Nucleus accumbens (tissue), 56 donors: ENCODE measurements around the gene NTN1.
"Not testable (repeated sequence)": the region's sequence is repeated elsewhere in the genome, so short reads cannot be mapped to it uniquely, and the experiment has no call there.

Experiments
- DNase-seq, 56 donors: peaks; one replicate each; lab custom pipeline; 2025; lab: John Stamatoyannopoulos, UW

NTN1 gene

DNA sequence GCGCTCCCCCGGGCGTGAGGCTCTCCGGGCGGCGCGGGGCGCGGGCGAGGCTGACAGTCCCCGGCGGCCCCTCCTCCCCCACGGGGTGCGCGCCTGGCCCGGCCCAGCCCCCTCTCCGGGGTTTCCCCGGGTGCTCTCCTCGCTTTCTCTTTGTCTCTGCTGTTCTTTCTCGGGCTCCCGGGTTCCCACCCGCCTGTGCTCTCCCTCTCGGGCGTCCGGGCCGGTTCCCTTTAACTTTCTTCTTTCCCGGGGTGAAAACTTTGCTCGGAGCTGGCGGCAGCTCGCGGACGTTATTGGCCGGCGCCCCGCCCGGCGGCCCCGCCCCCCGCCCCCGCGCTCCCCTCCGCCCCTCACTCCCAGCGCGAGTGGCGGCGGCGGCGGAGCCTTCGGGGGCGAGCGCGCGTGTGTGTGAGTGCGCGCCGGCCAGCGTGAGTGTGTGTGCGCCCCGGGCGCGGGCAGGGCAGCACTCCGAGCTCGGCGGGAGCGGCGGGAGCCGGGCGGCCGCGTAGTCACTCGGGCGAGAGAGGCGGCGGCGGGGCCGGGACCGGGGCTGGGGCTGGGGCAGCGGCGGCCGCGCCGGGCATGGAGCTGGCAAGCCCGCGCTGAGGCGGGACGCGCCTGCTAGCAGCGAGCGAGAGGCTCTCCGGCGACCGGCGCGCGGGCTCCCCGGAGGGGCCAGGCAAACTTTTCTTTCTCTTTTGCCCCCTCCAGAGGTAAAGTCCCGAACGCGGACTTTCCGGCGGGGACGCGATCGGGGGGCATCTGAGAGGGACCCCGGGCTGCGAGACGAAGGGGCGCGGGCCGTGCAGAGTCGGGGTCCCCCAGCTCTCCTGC, at the start of gene NTN1:
Gene NTN1, plus strand, starts transcription at position 353 of the 834 bp plus-strand sequence. CDS start 864 bp downstream, outside the sequence.
- peak in 18 of 56 donors; percentile 10 to 65 (median 35) for DNase-seq

GRCh38 chr17:8975091-8975725, 46.1 kb upstream of the NTN1 start:
- DNase-seq = no peak

DNA sequence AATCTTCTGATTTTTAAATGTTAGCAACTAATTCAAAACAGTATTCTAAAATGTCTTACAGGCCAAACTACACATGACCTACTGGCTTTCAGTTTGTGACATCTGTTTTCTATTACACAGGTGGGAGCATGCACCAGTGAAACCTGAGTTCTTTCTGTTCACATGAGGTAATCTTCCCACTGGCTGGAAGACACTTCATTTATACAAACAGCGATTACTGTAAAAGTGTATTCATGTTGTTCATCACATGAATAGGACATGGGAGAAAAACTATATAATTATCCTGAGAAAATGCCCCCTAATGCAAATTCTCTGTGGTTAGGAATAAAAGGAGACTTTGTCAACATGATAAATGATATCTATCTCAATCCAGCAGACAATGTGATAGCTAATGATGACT, 44.7 kb upstream of the NTN1 start:
- no peak for DNase-seq

DNA sequence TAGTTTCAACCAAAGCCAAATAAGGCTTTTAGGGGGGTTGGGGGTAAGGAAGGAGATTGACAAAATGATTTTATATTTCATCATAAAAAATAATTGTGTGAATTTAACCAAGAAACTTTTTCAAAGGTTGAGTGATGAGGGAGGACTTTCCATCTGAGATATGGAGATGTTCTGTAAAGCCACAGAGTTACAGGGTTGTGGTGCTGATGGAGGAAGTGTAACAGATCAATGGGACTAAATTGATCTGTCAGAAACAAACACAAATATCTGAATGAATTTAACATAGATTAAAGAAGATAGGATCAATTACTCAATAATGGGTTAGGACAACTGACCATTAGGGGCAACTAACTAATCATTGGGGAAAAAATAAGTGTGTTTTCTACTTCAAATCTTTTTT, 41.6 kb upstream of the NTN1 start:
- no peak for DNase-seq

- no peak for DNase-seq
Measured at GRCh38 chr17:8981443-8981842, 39.9 kb upstream of the NTN1 start.

DNA sequence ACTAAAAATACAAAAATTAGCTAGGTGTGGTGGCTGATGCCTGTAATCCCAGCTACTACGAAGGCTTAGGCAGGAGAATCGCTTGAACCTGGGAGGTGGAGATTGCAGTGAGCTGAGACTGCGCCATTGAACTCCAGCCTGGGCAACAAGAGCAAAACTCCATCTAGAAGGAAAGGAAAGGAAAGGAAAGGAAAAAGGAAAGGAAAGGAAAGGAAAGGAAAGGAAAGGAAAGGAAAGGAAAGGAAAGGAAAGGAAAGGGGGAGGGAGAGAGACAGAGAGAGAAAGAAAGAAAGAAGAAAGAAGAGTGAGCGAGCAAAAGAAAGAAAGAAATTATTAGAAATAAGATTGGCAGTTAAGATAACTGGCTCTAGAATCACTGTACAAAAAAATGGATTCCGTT, 37.1 kb upstream of the NTN1 start:
- not testable (repeated sequence) for DNase-seq

DNA sequence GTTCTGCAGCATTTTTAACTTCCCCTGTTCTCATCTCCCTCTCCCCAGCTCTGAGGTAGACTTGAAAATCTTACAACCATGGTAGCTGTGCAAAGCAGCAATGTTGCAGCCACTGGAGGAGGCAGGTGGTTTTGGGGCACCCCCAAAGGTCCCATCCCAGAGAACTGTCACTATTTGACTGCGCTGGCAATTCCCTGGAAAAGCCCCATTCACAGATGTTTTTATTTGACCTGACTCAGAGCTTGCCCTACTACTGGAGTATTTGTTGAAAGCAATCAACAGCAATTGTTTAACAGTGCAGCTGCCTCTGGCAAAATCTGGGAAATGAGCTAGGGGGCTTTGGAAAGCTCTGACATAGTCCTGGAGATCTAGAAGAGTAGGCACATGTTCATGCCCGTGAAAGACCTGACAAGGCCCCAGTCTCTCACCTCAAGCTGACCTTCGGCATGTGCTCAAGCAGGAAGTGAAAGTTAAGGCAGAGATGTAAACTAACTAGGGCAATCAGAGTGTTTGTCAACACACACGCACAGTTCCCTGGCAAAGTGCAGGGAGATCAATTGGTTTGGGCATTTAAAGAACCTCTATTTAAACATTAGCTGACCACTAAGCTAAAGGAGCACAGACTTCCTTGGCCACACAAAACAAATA, 36.1 kb upstream of the NTN1 start:
- DNase-seq = no peak

DNA sequence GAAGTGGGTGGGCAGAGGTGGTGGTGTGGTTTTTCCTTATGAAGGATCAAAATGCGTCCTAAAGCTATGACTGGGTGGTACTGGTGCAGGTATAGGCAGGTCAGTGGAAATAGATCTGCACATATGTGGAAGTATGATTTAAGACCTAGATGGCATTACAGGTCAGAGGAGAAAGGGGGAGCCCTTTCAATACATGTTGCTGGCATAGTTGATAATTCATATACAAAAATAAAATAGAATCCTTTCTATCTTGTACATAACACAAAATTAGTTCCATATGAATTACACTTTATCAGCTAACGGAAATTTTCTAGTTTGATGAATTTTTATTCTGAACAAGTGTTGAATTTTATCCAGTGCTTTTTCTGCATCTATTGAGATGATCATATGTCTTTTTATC, 35.0 kb upstream of the NTN1 start:
- DNase-seq = no peak

DNA sequence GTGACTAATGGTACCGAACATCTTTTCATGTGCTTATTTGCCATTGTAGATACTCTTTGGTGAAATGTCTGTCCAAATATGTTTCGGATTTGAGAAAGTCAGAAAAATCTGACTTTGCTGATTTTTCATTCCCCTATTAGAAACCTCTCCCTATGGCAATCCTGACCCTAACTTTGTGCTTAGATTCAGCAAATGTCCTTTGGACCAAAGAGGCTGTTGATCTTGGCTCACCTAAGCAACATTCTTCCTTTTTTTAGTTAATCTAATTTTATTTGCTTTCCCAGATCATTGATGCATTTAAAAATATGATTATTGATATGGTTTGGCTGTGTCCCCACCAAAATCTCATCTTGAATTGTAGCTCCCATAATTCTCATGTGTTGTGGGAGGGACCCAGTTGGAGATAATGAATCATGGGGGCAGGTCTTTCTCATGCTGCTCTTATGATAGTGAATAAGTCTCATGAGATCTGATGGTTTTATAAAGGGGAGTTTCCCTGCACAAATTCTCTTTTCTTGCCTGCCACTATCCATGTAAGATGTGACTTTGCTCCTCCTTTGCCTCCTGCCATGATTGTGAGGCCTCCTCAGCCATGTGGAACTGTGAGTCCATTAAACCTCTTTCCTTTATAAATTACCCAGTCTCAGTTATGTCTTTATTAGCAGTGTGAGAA, 32.9 kb upstream of the NTN1 start:
- DNase-seq = not testable (repeated sequence)

DNA sequence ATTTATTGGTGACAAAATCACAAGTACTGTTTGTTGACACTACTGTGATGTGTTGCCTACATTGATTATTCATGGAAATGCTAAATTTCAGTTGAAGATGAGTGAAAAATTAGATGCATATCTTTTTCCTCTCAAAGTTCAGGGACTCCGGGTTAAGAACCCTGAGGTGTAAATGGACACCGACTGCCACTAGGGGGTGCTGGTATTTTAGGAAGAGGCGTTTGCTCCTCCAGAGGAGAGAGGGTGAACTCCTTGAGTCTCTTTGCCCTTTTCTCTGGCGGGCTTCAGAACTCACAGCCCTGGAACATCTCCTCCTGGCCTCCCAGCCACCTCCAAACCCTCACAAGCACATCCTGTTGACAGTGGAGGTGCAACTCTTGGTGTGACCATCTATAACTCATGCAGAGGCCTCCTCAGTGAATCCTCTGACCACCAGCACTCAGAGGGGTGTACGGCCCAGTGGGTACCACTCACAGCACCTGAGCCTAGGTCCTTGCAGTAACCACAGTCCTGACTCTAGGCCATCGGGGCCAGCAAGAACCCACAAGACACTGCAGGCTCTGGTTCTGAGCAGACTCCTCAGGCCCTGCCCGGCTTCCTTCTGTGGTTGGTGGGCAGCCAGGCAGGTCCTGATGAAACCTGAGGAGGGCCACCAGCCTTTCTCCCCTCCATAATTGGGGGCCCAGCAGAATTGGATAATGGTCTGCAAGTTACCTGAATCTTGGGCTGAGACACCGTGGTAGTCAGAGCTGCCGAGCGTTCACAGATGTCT, 29.6 kb upstream of the NTN1 start:
- peak in 24 of 56 donors; percentile 5 to 77 (median 24) for DNase-seq

DNA sequence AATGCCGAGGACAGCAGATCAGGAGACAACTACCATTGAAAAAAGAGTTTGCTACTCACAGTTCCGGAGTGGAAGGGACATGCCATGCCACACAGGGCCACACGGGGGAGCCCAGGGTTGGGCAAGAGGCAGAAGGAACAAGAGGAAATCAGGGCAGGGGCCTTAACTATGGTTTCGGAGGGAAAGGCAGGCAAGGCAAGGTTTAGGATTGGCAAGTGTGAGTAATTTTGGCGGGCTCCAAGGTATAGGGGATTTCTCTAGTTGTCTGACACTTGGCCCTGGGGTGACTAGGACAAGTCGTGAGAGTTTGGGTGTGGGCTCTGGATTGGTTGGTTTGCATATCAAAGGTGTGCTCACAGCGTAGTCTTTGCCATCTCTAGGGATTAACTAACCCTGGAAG, 27.0 kb upstream of the NTN1 start:
- DNase-seq = peak in 22 of 56 donors; percentile 4 to 87 (median 26)

- DNase-seq = no peak
Measured at GRCh38 chr17:8995711-8996110, 25.6 kb upstream of the NTN1 start.

GRCh38 chr17:8997994-8998628, 23.2 kb upstream of the NTN1 start:
- peak in 7 of 56 donors; percentile 3 to 53 (median 11) for DNase-seq

GRCh38 chr17:9001559-9001958, 19.8 kb upstream of the NTN1 start:
- DNase-seq = no peak

DNA sequence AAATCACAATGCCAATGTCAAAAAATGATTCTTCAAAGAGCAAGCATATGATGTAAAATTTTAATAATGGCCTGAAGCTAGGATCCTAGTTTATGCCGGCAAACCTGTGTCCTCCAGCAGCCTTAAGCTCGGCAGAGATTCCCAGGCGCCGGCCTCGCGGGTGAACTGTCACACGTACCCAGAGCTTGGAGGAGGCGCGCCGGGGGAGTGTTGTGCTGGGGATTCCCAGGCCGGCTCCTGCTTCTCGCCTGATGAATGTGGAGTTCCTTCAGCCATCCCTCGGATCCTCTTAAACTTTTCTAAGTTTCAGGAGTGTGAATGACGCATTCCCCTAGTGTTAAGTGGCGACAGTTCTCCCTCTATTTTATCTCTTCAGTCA, 19.1 kb upstream of the NTN1 start:
- no peak for DNase-seq

DNA sequence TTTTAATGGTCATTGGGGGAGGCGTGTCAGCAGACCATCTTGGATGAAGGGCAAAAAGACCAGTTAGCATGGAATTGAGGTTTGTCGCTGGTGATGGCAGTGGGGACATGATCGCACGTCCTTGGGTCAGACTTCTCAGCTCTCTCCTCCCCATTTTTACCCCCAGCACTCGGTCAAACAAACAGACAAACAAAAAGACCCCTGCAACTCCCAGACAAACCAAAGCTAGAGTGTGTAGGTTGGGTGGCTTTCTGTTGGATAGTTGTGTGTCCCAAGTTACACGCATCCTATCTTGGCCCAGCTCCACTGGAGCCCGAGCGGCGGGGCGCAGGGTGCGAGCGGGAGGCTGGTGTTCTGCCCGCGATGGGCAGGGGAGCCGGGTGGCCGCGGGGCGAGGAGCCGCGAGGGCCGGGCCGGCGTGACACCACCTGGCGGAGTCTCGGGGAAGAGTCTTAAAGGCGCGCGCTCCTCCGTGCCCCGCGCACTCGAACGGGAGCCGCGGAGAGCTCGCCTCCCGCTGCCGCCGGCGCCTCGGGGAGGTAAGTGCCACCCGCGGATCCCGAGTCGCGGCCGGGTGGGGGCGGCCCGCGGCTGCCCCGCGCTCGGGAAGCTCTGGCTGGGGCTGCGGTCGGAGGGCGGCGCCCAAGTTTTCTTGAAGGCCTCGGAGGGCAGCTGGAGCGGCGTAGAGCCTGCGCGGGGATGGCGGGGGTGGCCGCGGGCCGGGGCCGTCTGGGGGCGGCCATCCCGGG, 18.5 kb upstream of the NTN1 start:
- peak in 3 of 56 donors; percentile 14 to 15 (median 15) for DNase-seq

DNA sequence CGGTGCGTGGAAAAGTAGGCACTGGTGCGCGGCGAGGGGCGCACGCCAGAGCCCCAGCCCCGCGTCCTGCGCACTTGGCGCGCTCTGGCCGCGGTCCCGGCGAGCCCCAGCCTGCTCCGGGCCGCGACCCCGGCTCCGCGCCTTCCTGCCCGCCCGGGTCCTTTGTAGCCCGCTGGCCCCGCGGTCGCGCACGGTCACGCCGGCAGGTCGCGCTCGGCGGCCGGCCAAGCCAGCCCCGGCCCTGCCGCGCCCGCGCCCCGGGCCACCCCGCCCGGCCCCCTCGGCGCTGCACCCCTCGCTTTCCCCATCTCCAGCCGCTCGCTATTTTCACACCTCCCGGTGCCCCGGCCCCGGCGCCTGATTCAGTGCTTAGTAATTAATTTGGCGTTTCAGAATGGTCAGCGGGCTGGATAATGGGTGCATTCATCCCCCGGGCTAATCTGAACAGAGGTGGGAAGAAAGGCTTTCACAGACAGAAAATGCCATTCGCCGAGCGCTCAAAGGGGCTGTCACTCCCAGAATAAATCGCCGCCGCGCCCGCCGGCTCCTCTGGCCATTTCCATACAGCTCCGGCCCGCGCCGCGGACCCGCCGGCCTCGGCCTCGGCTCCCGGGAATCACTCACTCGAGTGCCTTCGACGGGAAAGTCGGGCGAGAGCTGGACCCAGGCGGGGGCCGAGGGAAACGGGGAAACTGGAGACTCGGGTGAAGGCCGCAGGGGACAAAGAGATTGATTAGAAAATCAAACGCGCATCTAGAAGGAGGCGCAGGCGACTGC, 17.8 kb upstream of the NTN1 start:
- peak in 3 of 56 donors; percentile 6 to 29 (median 13) for DNase-seq
